ENCODE data around the gene RNF10. TPM values are rescaled to one million over a fixed set of nuclear protein-coding genes. Genes with fewer than 3 reads are reported as not detected.

Gene RNF10
- total RNA-seq, 1 donor from 2014 or later, result 160 TPM

GRCh38 chr12:120562906-120563305, 28.8 kb downstream of the RNF10 start:
- H3K9me3 Mint-ChIP-seq, result no peaks in the 10 kb centered on the region
- H3K4me3 Mint-ChIP-seq, result no peak overlapping the region
- no peaks in the 10 kb centered on the region for H3K27me3 Mint-ChIP-seq (ENCODE audit: low read depth)
- H3K36me3 Mint-ChIP-seq, result peaks cover 40% of the 10 kb centered on the region
- no peak overlapping the region for H3K27ac Mint-ChIP-seq
- no peaks in the 10 kb centered on the region for H3K4me1 Mint-ChIP-seq
- TF ChIP-seq CTCF (IDR thresholded peaks at IDR 0.05; ENCODE audit: unreplicated experiment), result no peak
- no peak for DNase-seq (ENCODE audit: low spot score in 2 of 2, unreplicated experiment in 2 of 2)

GRCh38 chr12:120563495-120563894, 29.3 kb downstream of the RNF10 start:
- Mint-ChIP-seq H3K27ac (no peak overlapping the region), H3K27me3 (ENCODE audit: low read depth) (no peaks in the 10 kb centered on the region), H3K4me1 (no peaks in the 10 kb centered on the region), H3K4me3 (no peak overlapping the region), H3K9me3 (no peaks in the 10 kb centered on the region), H3K36me3 (peaks cover 39% of the 10 kb centered on the region)
- DNase-seq (ENCODE audit: low spot score in 2 of 2, unreplicated experiment in 2 of 2), result no peak
- no peak for TF ChIP-seq CTCF (IDR thresholded peaks at IDR 0.05; ENCODE audit: unreplicated experiment)

- peaks cover 42% of the 10 kb centered on the region for H3K36me3 Mint-ChIP-seq
- H3K4me1 Mint-ChIP-seq, result peaks cover 7% of the 10 kb centered on the region
- no peaks in the 10 kb centered on the region for H3K27me3 Mint-ChIP-seq (ENCODE audit: low read depth)
- H3K4me3 Mint-ChIP-seq, result no peak overlapping the region
- no peak for DNase-seq (ENCODE audit: low spot score in 2 of 2, unreplicated experiment in 2 of 2)
- no peak for TF ChIP-seq CTCF (IDR thresholded peaks at IDR 0.05; ENCODE audit: unreplicated experiment)
- H3K27ac Mint-ChIP-seq, result peak overlapping the region; percentile 49
- no peaks in the 10 kb centered on the region for H3K9me3 Mint-ChIP-seq
These were observed 37.1 kb downstream of the RNF10 start for GRCh38 chr12:120571299-120571698.

GRCh38 chr12:120573560-120573959, 39.4 kb downstream of the RNF10 start:
- Mint-ChIP-seq H3K27ac (no peak overlapping the region), H3K9me3 (no peaks in the 10 kb centered on the region), H3K4me1 (peaks cover 7% of the 10 kb centered on the region), H3K4me3 (no peak overlapping the region), H3K27me3 (ENCODE audit: low read depth) (no peaks in the 10 kb centered on the region), H3K36me3 (peaks cover 47% of the 10 kb centered on the region)
- no peak for DNase-seq (ENCODE audit: low spot score in 2 of 2, unreplicated experiment in 2 of 2)
- TF ChIP-seq CTCF (IDR thresholded peaks at IDR 0.05; ENCODE audit: unreplicated experiment), result no peak

GRCh38 chr12:120574106-120574505, 40.0 kb downstream of the RNF10 start:
- Mint-ChIP-seq H3K4me1 (peaks cover 7% of the 10 kb centered on the region), H3K36me3 (peaks cover 44% of the 10 kb centered on the region), H3K4me3 (no peak overlapping the region), H3K9me3 (no peaks in the 10 kb centered on the region), H3K27me3 (ENCODE audit: low read depth) (no peaks in the 10 kb centered on the region), H3K27ac (peak overlapping the region; percentile 17)
- no peak for DNase-seq (ENCODE audit: low spot score in 2 of 2, unreplicated experiment in 2 of 2)
- TF ChIP-seq CTCF (IDR thresholded peaks at IDR 0.05; ENCODE audit: unreplicated experiment), result no peak

GRCh38 chr12:120579179-120579578, 45.0 kb downstream of the RNF10 start:
- Mint-ChIP-seq H3K36me3 (peaks cover 23% of the 10 kb centered on the region), H3K27me3 (ENCODE audit: low read depth) (peaks cover 13% of the 10 kb centered on the region), H3K4me1 (peaks cover 27% of the 10 kb centered on the region), H3K27ac (no peak overlapping the region), H3K9me3 (no peaks in the 10 kb centered on the region), H3K4me3 (no peak overlapping the region)
- TF ChIP-seq CTCF (IDR thresholded peaks at IDR 0.05; ENCODE audit: unreplicated experiment), result no peak
- DNase-seq (ENCODE audit: low spot score in 2 of 2, unreplicated experiment in 2 of 2), result no peak
